ENCODE results near the gene DLGAP1.
A peak's percentile ranks its signal among the peaks of the same experiment; 100 is the strongest.

DLGAP1 gene

GRCh38 chr18:3798032-3798431 lies 657.1 kb downstream of the DLGAP1 start:
- no peak for DNase-seq

GRCh38 chr18:3796434-3796833 lies 658.7 kb downstream of the DLGAP1 start:
- no peak for DNase-seq

DNA sequence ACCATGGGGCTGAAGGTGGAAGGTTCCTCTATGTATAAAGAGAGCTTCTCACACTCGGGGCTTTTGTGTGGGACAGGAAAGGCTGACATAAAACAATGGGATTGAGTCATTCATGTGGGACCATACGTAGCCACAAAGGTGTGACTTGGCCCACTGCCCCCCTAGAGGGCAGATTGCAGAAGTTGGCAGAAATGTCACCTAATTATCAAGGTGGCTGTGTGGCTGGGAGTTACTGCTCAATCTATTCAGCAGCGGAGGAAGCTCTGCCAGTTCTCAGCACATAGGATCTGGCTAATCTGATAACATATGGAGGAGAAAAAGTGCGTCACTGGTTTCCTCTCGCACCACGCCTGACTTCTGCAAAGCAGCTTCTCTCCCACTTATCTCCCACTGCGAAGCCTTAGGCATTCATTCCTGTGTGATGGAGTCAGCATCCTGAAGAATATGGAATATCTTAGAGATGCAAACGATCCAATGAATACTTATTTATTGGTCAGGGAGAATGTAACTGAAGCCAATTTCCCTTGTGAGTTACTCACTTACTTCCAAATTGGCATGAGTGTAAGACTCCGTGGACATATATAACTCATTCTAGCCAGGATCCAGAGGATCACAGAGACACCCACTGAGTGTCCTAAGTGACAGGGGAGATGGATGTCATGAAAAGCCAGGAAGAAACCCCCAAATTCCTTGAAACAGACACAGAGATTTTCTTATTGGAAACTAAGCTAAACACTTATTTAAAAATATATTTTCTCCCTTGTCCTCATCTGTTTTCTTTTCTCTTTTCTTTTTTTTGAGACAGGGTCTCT lies 660.4 kb downstream of the DLGAP1 start:
- peak; percentile 69 for DNase-seq

GRCh38 chr18:3793545-3793944 lies 661.6 kb downstream of the DLGAP1 start:
- DNase-seq, result no peak

GRCh38 chr18:3793111-3793510 lies 662.0 kb downstream of the DLGAP1 start:
- no peak for DNase-seq

- DNase-seq, result no peak
Observed at GRCh38 chr18:3792711-3793110, 662.4 kb downstream of the DLGAP1 start.

DNA sequence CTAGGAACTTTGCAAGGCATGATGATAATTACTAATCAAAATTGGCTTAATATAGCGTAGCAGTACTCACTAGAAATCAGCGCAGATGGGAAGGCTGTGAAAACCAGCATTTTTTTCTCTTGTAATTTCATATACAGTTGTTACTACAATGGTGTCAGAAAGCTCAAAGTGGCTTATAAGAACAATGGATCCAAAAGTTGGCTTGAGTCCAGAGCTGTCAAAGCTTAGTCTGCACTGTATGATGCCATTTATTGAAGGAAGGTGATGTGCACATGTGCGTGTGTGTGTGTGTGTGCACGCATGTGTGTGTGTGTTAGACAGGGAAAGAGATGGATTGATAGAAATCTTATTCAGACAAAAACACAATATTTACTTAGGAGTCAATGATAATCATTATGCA lies 663.9 kb downstream of the DLGAP1 start:
- DNase-seq, result peak; percentile 89

DNA sequence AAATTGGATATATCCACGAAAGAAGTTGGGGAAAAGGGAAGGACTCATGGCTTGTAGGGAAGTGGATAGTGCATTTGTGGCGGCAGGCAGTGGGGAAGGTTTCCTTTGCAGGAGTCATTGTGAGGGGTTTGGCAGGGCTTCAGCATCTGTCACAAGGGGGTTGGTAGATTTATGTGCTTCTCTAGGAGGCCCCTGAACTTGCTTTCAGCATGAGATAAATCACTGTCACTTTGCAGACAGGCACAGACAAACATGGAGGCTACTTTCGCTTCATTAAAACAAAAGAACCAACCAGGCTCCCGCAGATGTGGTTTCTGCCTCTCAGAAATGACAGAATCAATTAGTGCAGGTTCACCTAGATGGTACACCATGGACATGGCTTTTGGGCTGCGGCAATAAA lies 664.4 kb downstream of the DLGAP1 start:
- DNase-seq, result peak; percentile 91

- no peak for DNase-seq
Observed at GRCh38 chr18:3789525-3789924, 665.6 kb downstream of the DLGAP1 start.

DNA sequence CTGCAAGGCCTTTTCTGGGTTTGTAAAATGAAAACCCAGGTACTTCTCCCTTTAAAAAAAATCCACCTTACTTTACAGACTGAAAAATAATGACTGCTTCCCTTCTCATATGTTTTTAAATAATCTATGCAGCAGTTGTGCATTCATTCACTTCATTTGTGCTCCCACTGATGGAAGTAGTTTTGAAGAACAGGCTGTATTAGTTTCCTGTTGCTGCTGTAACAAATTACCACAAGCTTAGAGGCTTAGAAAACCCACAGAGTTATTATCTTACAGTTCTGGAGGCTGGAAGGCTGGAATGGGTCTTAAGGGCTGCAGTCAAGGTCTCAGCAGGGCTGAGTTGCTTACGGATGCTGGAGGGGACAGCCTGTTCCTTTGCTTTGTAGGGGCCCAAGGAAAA lies 670.2 kb downstream of the DLGAP1 start:
- no peak for DNase-seq

DNA sequence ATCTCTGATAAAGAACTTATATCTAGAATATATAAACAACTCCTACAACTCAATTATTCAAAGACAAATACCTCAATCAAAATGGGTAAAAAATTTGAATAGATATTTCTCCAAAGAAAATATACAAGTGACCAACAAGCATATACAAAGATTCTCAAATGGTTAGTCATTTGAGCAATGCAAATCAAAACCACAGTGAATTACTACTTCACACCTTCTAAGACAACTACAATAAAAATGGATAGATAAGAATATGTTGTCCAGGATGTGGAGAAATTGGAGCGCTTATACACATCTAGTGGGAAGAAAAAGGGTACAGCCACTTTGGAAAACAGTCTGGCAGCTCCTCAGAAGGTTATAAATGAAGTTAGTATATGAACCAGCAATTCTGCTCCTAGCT lies 672.2 kb downstream of the DLGAP1 start:
- no peak for DNase-seq

DNA sequence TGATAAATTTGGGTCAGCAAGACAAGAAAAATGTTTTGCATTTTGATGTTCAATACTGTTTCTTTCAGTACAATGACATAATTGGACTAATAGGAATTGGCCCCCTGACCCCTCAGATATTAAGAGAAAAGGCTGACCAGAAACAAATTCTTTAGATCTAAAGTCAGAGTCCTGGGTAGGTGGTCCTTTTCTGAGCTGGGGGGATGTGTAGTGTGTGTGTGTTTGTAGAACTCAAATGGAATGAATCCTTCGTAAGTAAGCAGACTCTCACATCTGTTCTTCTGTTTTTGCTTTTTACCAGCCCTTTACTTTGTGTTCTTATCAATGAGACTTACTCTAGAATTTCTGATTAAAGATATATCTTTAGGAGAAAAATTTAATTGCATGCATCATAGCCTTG lies 677.4 kb downstream of the DLGAP1 start:
- DNase-seq, result no peak

DNA sequence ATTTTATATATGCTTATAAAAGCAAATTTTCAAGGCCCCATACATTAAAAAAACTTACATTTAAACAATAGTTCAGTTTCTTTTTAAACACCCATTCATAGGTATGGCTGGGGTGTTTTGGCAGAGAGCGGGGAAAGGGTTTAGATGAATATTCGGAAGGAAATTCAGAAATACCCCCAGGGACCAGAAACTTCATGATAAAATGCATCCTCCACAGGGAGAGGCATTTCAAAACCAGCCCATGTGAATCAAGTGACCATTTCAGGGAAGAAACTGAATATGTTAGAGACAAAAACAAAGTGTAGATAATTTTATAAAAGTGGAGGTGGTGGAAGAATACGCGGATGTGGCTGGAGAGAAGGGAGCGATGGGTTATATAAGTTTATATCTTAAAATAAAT lies 678.0 kb downstream of the DLGAP1 start:
- no peak for DNase-seq

GRCh38 chr18:3775996-3776395 lies 679.1 kb downstream of the DLGAP1 start:
- DNase-seq, result no peak

DNA sequence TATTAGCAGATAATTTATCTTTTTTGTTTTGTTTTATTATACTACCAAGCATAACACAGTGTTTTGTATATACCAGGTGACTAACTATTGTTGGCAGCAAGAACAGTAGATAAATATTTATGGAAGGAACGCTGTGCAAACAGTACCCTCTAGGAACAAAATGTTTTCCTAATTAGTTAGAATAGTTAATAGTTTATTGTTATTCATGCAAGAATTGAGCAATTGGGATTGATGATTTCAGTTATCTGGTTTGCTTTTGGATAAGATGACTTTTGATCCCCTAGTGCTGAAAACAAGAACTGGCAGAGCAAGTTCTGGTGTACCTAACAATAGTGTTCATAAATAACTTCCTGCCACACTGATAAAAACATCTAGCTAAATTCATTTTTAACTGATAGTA lies 681.8 kb downstream of the DLGAP1 start:
- peak; percentile 36 for DNase-seq

DNA sequence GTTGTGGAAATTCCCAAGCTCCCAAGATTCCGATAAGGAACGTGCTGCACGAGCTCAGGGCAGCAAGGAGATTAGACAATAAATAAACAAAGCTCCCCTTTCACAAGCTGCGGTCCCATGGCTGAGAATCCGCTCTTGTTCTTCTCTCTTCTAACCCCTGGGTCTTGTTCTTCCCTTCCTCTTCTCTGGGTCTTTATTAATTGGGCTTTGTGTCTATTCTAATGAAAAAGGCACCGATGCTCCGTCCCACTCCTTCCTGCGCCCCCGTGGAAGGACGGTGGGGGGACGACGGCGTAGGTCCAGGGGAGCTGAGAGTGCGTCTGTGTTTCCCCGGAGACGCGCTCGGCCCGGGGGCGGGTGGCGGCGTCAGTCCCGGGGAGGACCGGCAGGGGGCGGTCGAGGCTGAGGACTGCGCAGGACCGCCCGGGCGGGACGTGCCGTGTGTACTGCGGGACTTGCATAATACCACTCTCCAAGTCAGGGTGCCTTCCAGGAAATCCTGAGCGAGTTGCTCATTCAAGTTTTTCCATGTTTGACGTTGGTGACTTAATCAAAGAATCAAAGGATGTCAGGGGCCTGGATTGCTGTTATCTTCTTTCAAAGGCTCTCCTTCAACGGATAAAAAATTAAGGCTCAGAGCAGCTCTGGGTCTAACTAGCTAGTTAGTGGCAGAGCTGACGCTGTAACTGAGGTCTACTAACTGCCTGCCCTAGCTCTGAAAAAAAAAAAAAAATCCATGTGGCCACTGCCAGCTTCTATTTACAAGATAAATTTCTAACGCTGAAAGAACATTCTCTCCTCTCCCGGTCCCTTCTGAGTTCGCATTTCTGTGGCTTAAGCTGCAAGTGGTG lies 683.8 kb downstream of the DLGAP1 start:
- DNase-seq, result peak; percentile 41

- no peak for DNase-seq
Observed at GRCh38 chr18:3761266-3761665, 693.8 kb downstream of the DLGAP1 start.

DNA sequence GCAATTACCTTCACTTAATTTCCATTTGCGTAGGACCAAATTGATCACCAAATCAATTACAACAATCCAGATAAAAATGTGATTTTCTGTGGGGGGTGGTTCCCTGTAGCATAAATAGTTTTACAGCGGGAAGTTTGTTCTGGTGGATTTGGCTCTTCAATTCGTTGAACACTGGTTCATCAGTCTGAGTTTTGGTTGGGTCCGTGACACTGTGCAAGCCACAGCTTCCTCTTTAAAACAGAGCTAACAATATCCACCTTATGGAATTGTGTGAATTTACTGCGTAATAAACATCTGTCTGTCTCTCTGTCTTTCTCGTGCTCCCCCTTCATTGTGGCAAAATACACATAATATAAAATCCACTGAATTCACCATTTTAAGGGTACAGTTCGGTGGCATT lies 694.4 kb downstream of the DLGAP1 start:
- DNase-seq, result no peak

- no peak for DNase-seq
Observed at GRCh38 chr18:3759099-3759498, 696.0 kb downstream of the DLGAP1 start.

- DNase-seq, result no peak
Observed at GRCh38 chr18:3758531-3758930, 696.6 kb downstream of the DLGAP1 start.

DNA sequence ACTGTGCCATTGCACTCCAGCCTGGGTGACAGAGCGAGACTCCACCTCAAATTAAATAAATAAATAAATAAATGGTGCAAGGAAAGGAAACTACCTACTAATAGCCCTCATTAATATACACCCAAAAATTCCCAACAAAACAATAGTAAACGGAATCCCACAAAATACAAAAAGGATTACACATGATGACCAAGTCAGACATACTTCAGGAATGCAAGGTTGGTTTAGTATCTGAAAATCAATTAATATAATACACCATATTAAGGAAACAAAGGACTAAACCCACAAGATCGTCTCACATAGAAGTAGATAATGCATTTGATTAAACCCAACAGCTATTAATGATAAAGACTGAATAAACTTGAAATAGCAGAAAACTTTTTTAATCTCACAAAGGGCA lies 697.7 kb downstream of the DLGAP1 start:
- no peak for DNase-seq

DNA sequence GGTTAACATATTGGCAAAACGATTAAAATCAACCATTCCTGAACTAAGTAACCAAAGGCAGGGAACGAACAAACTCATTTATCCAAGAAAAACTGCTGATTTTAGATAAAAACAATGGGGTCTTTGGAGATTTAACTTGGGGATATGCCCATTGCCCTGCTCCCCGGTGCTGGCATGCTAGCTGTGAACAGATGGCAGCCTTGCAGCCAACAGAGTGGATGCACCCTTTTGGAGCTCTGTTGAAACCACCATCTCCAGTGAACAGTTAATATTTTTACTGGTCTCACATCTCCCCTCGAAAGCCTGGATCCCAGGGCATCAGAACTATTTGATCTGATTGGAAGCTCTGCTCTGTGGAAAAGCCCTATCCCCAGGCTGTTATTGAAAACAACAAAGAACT lies 702.0 kb downstream of the DLGAP1 start:
- DNase-seq, result no peak

DNA sequence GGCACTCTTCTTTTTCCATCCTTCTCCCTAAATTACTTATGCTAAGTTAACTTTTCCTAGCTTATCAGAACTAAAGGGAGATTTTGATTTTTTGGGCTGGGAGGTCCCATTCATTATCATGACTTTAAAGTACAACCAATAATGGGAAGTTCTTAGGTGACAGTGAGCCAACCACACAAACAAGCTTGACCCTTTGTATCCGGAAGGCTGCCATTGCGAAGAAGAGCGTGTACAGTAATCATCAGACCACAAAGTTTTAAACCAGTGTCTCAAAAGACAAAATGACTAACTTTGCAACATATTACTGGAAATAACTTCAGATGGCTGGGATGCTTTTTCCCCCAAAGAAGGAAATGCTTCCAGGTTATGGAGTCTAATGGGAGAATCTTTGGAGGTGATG lies 707.0 kb downstream of the DLGAP1 start:
- no peak for DNase-seq

Data from COR-L47 (cell line).